Measurements from ENCODE around the gene PROSER3. TPM values are rescaled to one million over a fixed set of nuclear protein-coding genes. Genes with fewer than 3 reads are reported as not detected.

PROSER3 gene
- total and polyA plus RNA-seq, 2 of the 13 experiments (the other 11 are each of a cell fraction or from before 2014, with no cell fraction given) = 5.1 to 5.7 TPM

DNA sequence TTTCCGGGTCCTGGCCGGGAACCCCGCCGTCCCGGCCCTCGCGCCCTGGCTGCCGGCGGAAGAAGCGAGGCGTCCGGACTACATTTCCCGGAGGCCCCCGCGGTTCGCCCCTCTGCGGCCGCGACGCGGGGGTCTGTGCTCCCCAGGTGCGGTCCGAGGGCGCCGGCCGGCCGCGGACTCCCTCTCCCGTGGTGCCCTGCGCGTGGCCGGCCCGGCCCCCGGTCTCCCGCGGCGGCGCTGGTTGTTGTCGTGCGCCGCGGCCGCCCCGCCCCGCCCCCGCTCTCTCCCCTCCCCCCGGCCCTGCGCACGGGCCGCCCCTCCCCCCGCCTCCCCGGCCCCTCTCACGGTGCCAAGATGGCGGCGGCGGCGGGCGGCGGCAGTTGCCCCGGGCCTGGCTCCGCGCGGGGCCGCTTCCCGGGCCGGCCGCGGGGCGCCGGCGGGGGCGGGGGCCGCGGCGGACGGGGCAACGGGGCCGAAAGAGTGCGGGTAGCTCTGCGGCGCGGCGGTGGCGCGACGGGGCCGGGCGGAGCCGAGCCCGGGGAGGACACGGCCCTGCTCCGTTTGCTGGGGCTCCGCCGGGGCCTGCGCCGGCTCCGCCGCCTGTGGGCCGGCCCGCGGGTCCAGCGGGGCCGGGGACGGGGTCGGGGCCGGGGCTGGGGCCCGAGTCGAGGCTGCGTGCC, 40.2 kb upstream of the PROSER3 start, which contains the start of gene KMT2B (continued):
- TF ChIP-seq, protein P1, sequence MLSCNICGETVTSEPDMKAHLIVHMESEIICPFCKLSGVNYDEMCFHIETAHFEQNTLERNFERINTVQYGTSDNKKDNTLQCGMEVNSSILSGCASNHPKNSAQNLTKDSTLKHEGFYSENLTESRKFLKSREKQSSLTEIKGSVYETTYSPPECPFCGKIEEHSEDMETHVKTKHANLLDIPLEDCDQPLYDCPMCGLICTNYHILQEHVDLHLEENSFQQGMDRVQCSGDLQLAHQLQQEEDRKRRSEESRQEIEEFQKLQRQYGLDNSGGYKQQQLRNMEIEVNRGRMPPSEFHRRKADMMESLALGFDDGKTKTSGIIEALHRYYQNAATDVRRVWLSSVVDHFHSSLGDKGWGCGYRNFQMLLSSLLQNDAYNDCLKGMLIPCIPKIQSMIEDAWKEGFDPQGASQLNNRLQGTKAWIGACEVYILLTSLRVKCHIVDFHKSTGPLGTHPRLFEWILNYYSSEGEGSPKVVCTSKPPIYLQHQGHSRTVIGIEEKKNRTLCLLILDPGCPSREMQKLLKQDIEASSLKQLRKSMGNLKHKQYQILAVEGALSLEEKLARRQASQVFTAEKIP (CRISPR knock-in tag; IDR thresholded peaks at IDR 0.05; ENCODE audit: borderline replicate concordance) = no peak
- no peak for TF ChIP-seq ZNF816 (CRISPR knock-in tag; IDR thresholded peaks at IDR 0.05; ENCODE audit: borderline replicate concordance)
- TF ChIP-seq ZNF567 (CRISPR knock-in tag; IDR thresholded peaks at IDR 0.05; ENCODE audit: borderline replicate concordance) = no peak
- no peak for TF ChIP-seq ZNF616 (CRISPR knock-in tag; IDR thresholded peaks at IDR 0.05; ENCODE audit: low read depth)
- no peak for TF ChIP-seq NONO (IDR thresholded peaks at IDR 0.05)
- no peak for TF ChIP-seq NONO (CRISPR knock-in tag; conservative IDR thresholded peaks at IDR 0.05)

DNA sequence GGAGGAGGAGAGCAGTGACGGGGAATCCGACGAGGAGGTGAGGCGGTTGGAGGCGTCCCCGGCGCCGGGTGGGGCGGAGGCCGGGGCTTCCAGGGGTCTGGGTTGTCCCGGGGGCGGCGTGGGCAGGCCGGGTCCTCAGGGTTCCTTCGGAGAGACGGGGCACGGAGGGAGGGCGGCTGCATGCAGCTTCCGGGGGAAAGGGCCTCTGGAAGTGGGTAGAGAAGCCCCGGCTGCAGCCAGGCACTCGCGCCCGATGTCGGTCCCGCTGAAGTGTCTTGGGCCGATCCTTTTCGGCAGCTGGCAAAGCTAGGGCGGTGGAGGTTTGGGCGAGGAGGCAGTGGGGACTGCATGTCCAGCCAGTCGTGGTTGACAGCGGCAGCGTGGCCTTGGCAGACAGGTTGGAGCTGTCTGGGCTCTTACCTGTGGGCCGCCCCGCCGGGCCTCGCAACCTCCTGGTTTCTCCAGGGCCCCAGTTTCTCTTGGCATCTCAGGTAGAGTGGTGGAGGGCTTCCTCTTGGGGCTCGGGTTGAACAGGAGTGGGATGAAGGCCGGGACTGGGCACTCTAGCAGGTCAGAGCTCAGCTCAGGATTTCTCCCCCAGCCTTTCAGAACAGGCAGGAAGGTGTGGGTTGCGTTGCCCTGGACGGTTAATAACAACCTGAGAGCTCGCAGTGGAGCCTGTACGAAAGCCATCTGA, 39.5 kb upstream of the PROSER3 start:
- in situ Hi-C loops (cut with HindIII; ENCODE audit: extremely low pct_ligation_motif_present, low pct_unique_long_range_greater_than_20kb) (loop anchor here (5.0 kb wide), 1 partner anchor 171 kb away; the partner anchor contains the start of gene TMEM147), intact Hi-C loops (cut with micrococcal nuclease; ENCODE audit: unreplicated experiment) (loop anchor here (2.0 kb wide), 1 partner anchor 22 kb away; no protein-coding TSS in a partner anchor)
- Histone ChIP-seq H2AFZ (ENCODE audit: low read length) (no peak overlapping the region), H3K9me3 (ENCODE audit: low read length) (no peaks in the 10 kb centered on the region), H3K9ac (ENCODE audit: insufficient read depth, low read depth, low read length) (peak overlapping the region; percentile 88), H3K36me3 (replicated peaks in 1 of 2; ENCODE audit: control insufficient read depth in 1 of 2, insufficient read depth in 2 of 2, low read length in 2 of 2) (peaks cover 17 to 30% of the 10 kb centered on the region in 2 experiments), H3K4me3 (replicated peaks in 1 of 3; ENCODE audit: insufficient read depth in 1 of 3, low read depth in 2 of 3, low read length in 3 of 3) (peak overlapping the region; percentile 93 to 99 (median 97)), H3K4me1 (ENCODE audit: insufficient read depth, low read length) (peaks cover 34% of the 10 kb centered on the region), H4K20me1 (ENCODE audit: insufficient read depth, low read length) (peaks cover 8% of the 10 kb centered on the region), H3K4me2 (ENCODE audit: low read depth, low read length) (peak overlapping the region; percentile 84), H3K79me2 (ENCODE audit: insufficient read depth, low read length) (peaks cover 21% of the 10 kb centered on the region), H3K27ac (ENCODE audit: extremely low read length, insufficient read depth, low read length) (peak overlapping the region; percentile 67), H3K27me3 (ENCODE audit: control insufficient read depth in 1 of 2, insufficient read depth in 2 of 2, low read length in 2 of 2) (no peaks in the 10 kb centered on the region)
- no TSS peak for BruUV-seq (replicated peaks)
- ChIA-PET CTCF (ENCODE audit: low intra/inter-chr PET ratio, low total read pairs) (interaction anchor here (1.2 to 7.0 kb wide), 2 partner anchors 24 to 75 kb away, joined by 4 to 201 read pairs; no protein-coding TSS in a partner anchor), POLR2A (interaction anchor here (0.6 to 4.6 kb wide), 9 partner anchors 11 to 101 kb away, joined by 3 to 69 read pairs (median 4); partner anchors contain the start of genes LIN37, PSENEN and U2AF1L4)
- 3% methylated on average over 20 of the region's 42 CpGs for WGBS (ENCODE audit: low lambda C conversion rate)
- DNase-seq (ENCODE audit: low spot score) = no peak
- FAIRE-seq = no peak
- no peak for ATAC-seq
- TF ChIP-seq ZNF274 (CRISPR knock-in tag; IDR thresholded peaks at IDR 0.05) (0 out of 2 replicates have a peak, but pooled peaks have one; percentile 45), PITX1 (CRISPR knock-in tag; IDR thresholded peaks at IDR 0.05) (0 out of 2 replicates have a peak, but pooled peaks have one; percentile 24), ZNF615 (CRISPR knock-in tag; IDR thresholded peaks at IDR 0.05; ENCODE audit: borderline replicate concordance) (no peak), TMF1 (CRISPR knock-in tag; IDR thresholded peaks at IDR 0.05; ENCODE audit: low read depth) (0 out of 2 replicates have a peak, but pooled peaks have one; percentile 4), THAP11 (CRISPR knock-in tag; IDR thresholded peaks at IDR 0.05) (0 out of 2 replicates have a peak, but pooled peaks have one; percentile 23), MXI1 (IDR thresholded peaks at IDR 0.05; ENCODE audit: borderline replicate concordance, low read depth, low read length) (0 out of 3 replicates have a peak, but pooled peaks have one; percentile 24), ZNF280D (CRISPR knock-in tag; IDR thresholded peaks at IDR 0.05) (0 out of 2 replicates have a peak, but pooled peaks have one; percentile 37)
- TF ChIP-seq, protein P2, sequence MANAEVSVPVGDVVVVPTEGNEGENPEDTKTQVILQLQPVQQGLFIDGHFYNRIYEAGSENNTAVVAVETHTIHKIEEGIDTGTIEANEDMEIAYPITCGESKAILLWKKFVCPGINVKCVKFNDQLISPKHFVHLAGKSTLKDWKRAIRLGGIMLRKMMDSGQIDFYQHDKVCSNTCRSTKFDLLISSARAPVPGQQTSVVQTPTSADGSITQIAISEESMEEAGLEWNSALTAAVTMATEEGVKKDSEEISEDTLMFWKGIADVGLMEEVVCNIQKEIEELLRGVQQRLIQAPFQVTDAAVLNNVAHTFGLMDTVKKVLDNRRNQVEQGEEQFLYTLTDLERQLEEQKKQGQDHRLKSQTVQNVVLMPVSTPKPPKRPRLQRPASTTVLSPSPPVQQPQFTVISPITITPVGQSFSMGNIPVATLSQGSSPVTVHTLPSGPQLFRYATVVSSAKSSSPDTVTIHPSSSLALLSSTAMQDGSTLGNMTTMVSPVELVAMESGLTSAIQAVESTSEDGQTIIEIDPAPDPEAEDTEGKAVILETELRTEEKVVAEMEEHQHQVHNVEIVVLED (CRISPR knock-in tag; IDR thresholded peaks at IDR 0.05; ENCODE audit: borderline replicate concordance) = 0 out of 2 replicates have a peak, but pooled peaks have one; percentile 8

All from HepG2 (cell line).